AG10803 (cell line): ENCODE data around the gene TRNT1.

Experiments
- DNase-seq: peaks from one replicate; pipeline ENCODE4 v3.0.0; 2010; ENCODE audit warnings: low read depth
- H3K4me3 ChIP-seq: 2 replicates; pipeline ENCODE4 v1.5.1; 2011; ENCODE audit warnings: mild to moderate bottlenecking, low read length, control low read depth
- CTCF ChIP-seq: conservative IDR thresholded peaks from 2 replicates; pipeline ENCODE4 v1.5.1; 2011; ENCODE audit warnings: mild to moderate bottlenecking, low read length, control low read depth, inconsistent platforms

TRNT1 gene

DNA sequence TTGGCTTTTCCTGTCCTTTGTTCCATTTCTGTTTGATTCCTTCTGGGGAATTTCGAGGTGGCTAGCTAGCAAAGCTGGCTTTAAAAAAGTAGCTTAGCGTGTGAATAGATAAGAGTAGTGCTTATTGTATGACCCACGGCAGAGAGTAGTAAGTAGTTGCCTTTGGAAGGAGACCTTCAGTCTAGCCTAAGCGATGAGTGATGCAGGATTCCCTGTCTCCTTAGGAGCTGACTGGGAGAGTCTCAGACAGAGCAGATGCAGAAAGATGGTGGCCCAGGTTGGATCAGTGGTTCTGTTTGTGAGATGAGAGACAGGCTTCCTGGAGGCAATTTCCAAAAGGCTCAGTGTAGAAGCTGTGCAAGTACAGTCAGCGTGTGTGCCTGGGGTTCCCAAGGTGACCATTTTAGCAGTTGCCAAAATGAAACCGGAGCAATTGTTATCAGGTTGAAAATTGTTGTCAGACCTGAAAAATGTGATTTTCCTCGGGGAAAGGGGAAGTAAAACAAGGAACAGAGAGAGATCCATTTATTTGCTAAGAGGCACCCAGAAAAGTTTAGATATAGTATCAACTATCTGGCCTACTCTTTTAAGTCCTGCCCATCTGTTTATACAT lies 15.9 kb upstream of the TRNT1 start:
- no peak overlapping the region for H3K4me3 ChIP-seq
- no peak for DNase-seq
- TF ChIP-seq CTCF = no peak

- no peak overlapping the region for H3K4me3 ChIP-seq
- no peak for TF ChIP-seq CTCF
- DNase-seq = no peak
Measured at GRCh38 chr3:3113042-3113709, 13.6 kb upstream of the TRNT1 start.

- no peak for DNase-seq
- TF ChIP-seq CTCF = no peak
- H3K4me3 ChIP-seq = no peak overlapping the region
Measured at GRCh38 chr3:3117651-3118050, 9.1 kb upstream of the TRNT1 start.

GRCh38 chr3:3119393-3119851 lies 7.3 kb upstream of the TRNT1 start:
- TF ChIP-seq CTCF = no peak
- DNase-seq = peak; percentile 17
- H3K4me3 ChIP-seq = no peak overlapping the region

- no peak for DNase-seq
- no peak for TF ChIP-seq CTCF
- H3K4me3 ChIP-seq = peak overlapping the region; percentile 68
Measured at GRCh38 chr3:3125977-3126376, 763 bp upstream of the TRNT1 start.

GRCh38 chr3:3127432-3128010 lies 781 bp downstream of the TRNT1 start:
- no peak for TF ChIP-seq CTCF
- peak overlapping the region; percentile 96 for H3K4me3 ChIP-seq
- peak; percentile 25 for DNase-seq

DNA sequence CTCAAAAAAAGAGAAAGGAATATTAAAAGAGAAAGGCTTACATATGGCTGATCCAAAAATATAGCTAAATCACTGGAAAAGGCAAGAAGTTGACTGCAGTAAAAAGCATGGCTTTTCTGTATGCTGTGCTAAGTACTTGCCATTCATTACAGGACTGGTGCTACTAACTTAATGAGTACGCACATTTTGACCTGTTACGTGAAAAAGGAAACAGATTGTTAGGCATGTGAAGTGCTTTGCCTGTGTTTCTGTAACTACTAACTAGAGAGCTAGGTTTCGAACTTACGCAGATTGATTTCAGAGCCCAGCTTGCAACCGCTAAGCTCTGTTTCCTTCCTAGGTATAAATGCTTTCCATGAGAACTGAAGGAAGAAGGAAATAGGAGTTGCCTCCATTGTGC lies 2.8 kb downstream of the TRNT1 start:
- H3K4me3 ChIP-seq = no peak overlapping the region
- TF ChIP-seq CTCF = no peak
- DNase-seq = no peak
